AG10803 (cell line): Measurements from ENCODE around the gene SAFB2.

ENCODE experiments used
- DNase-seq: peaks from one replicate; pipeline ENCODE4 v3.0.0; 2010; ENCODE audit warnings: low read depth
- H3K4me3 ChIP-seq: 2 replicates; pipeline ENCODE4 v1.5.1; 2011; ENCODE audit warnings: mild to moderate bottlenecking, low read length, control low read depth
- CTCF ChIP-seq: conservative IDR thresholded peaks from 2 replicates; pipeline ENCODE4 v1.5.1; 2011; ENCODE audit warnings: mild to moderate bottlenecking, low read length, control low read depth, inconsistent platforms

Gene SAFB2

GRCh38 chr19:5540208-5540607 lies 82.4 kb downstream of the SAFB2 start:
- no peak overlapping the region for H3K4me3 ChIP-seq
- TF ChIP-seq CTCF: no peak
- DNase-seq: no peak

DNA sequence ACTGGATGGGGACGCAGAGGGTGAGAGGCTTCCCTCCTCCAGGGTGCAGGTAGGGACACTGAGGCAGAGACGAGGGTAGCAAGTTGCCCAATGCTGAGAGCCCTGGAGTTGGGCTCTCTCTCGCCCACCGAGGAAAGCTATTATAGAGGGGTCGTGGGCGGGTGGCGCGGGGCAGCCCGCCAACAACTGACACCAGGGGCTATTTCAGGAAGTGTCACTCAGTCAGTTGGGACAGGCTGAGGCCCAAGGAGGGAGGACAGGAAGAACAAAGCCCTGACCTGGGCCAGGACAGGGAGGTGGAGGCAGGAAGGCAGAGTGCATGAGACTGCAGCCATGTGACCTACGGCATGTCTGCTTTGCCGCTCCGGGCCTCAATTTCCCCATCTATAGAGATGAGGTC lies 84.7 kb downstream of the SAFB2 start:
- DNase-seq: no peak
- H3K4me3 ChIP-seq: no peak overlapping the region
- TF ChIP-seq CTCF: no peak
